Keratinocyte (primary cell): ENCODE data around the gene PRG3. TPM values are rescaled to one million over a fixed set of nuclear protein-coding genes. Genes with fewer than 3 reads are reported as not detected.

Experiments used
- DNase-seq: peaks from one replicate; pipeline ENCODE4 v3.0.0-alpha.2; 2011; ENCODE audit warnings: low read depth, missing footprints, low spot score
- FAIRE-seq: peaks from 2 replicates; lab custom pipeline; 2011; peaks lifted over from hg19 to GRCh38; lab: Jason Lieb, UNC
- H2AFZ ChIP-seq: 2 replicates; pipeline ENCODE4 v1.6.0; 2012; ENCODE audit warnings: low read length, control low read depth, inconsistent platforms; ENCODE audit not compliant: control insufficient read depth
- H3K27ac ChIP-seq: 2 replicates; pipeline ENCODE4 v1.5.1; 2011; ENCODE audit warnings: low read length; ENCODE audit not compliant: control insufficient read depth, insufficient read depth
- H3K27me3 ChIP-seq: 3 replicates; pipeline ENCODE4 v1.6.0; 2011; ENCODE audit warnings: low read length; ENCODE audit not compliant: control insufficient read depth, insufficient read depth; ENCODE audit errors: extremely low read depth
- H3K36me3 ChIP-seq, 2 experiments: 2 replicates in 1 of 2; 3 replicates in 1 of 2; pipeline ENCODE4 v1.5.1; 2011; ENCODE audit warnings: low read length in 2 of 2, mild to moderate bottlenecking in 1 of 2; ENCODE audit not compliant: control insufficient read depth in 2 of 2, insufficient read depth in 2 of 2; ENCODE audit errors: extremely low read depth in 1 of 2
- H3K4me1 ChIP-seq: 3 replicates; pipeline ENCODE4 v1.5.1; 2011; ENCODE audit warnings: low read length; ENCODE audit not compliant: control insufficient read depth, insufficient read depth; ENCODE audit errors: extremely low read depth
- H3K4me2 ChIP-seq: 3 replicates; pipeline ENCODE4 v1.6.0; 2011; ENCODE audit warnings: low read depth, low read length; ENCODE audit not compliant: control insufficient read depth, insufficient read depth; ENCODE audit errors: extremely low read depth
- H3K4me3 ChIP-seq, 3 experiments: fragments of 200-600 bp in 1 of 3; sonication (generic) in 1 of 3; 2 replicates in 2 of 3; 3 replicates in 1 of 3; pipeline ENCODE4 v1.5.1; 2011 to 2016; ENCODE audit warnings: low read length in 3 of 3, mild to moderate bottlenecking in 3 of 3, control low read depth in 2 of 3, inconsistent platforms in 1 of 3, low read depth in 1 of 3, mixed read lengths in 1 of 3, mixed run types in 1 of 3, moderate library complexity in 1 of 3; ENCODE audit not compliant: control insufficient read depth in 2 of 3, insufficient read depth in 2 of 3; ENCODE audit errors: extremely low read depth in 1 of 3
- H3K79me2 ChIP-seq: 2 replicates; pipeline ENCODE4 v1.6.0; 2012; ENCODE audit warnings: low read length; ENCODE audit not compliant: control insufficient read depth, insufficient read depth
- H3K9ac ChIP-seq: 3 replicates; pipeline ENCODE4 v1.6.0; 2011; ENCODE audit warnings: low read length; ENCODE audit not compliant: control insufficient read depth, insufficient read depth; ENCODE audit errors: extremely low read depth
- H3K9me1 ChIP-seq: 3 replicates; pipeline ENCODE4 v1.6.0; 2011; ENCODE audit warnings: low read length; ENCODE audit not compliant: control insufficient read depth, insufficient read depth; ENCODE audit errors: extremely low read depth
- H3K9me3 ChIP-seq: 2 replicates; pipeline ENCODE4 v1.5.1; 2012; ENCODE audit warnings: low read depth, low read length; ENCODE audit not compliant: control insufficient read depth
- H4K20me1 ChIP-seq: 3 replicates; pipeline ENCODE4 v1.6.0; 2011; ENCODE audit warnings: low read length; ENCODE audit not compliant: control insufficient read depth, insufficient read depth; ENCODE audit errors: extremely low read depth
- CTCF ChIP-seq, 3 experiments: IDR thresholded peaks in 1 of 3; conservative IDR thresholded peaks in 1 of 3; optimal IDR thresholded peaks in 1 of 3; 2 replicates in 2 of 3; 3 replicates in 1 of 3; pipeline versions ENCODE3 to v1.5.1; 2011; ENCODE audit warnings: low read length in 3 of 3, mild to moderate bottlenecking in 3 of 3, moderate library complexity in 2 of 3, control low read depth in 1 of 3, inconsistent platforms in 1 of 3; ENCODE audit not compliant: insufficient read depth in 2 of 3; ENCODE audit errors: extremely low read depth in 1 of 3
- EZH2 ChIP-seq: IDR thresholded peaks from one replicate; pipeline ENCODE4 v1.6.1; 2012; ENCODE audit warnings: inconsistent platforms, mild to moderate bottlenecking, low read length, moderate library complexity
- dilution Hi-C: fragments of 300-500 bp; cut with MboI; formaldehyde crosslinking; loops from one replicate; pipeline ENCODE4 v1.7.0; 2020; ENCODE audit warnings: low sequenced_read_pairs; ENCODE audit not compliant: extremely low pct_ligation_motif_present
- polyA plus RNA-seq, 5 experiments: library from polyadenylated mRNA; depleted of rRNA in 3 of 5; stranded (reverse) in 3 of 5; stranded (forward) in 1 of 5; unstranded in 1 of 5; fragments of >200 nt; gene quantifications; 1 replicate in 1 of 5; 2 replicates in 3 of 5; 3 replicates in 1 of 5; pipeline versions ENCODE4 v1.2.1 to v1.2.3, GENCODE V29; 2011 to 2012; ENCODE audit warnings: missing spikeins in 2 of 5, low read depth in 1 of 5, low replicate concordance in 1 of 5

The PRG3 gene
- polyA plus RNA-seq, 1 donor (not counting 4 experiments of a cell fraction or from before 2014, with no cell fraction given) = not detected

GRCh38 chr11:57358543-57358961 is 22.4 kb downstream of the PRG3 start:
- no peak for DNase-seq
- H3K9ac ChIP-seq = no peak overlapping the region
- FAIRE-seq = peak; percentile 51

GRCh38 chr11:57357856-57358255 is 23.1 kb downstream of the PRG3 start:
- TF ChIP-seq CTCF (optimal IDR thresholded peaks at IDR 0.05 in 1 of 3, IDR thresholded peaks at IDR 0.05 in 1 of 3, conservative IDR thresholded peaks at IDR 0.05 in 1 of 3; ENCODE audit: extremely low read depth in 1 of 3, insufficient read depth in 2 of 3, low read length in 3 of 3) (no peak), EZH2 (no peak)

More at GRCh38 chr11:57358543-57358961, 22.4 kb downstream of the PRG3 start:
- dilution Hi-C loops = no loop called here
- no peaks in the 10 kb centered on the region for H4K20me1 ChIP-seq
- no peak overlapping the region for H3K4me2 ChIP-seq
- no peak overlapping the region for H3K4me3 ChIP-seq
- no peaks in the 10 kb centered on the region for H3K9me3 ChIP-seq
- no peak overlapping the region for H2AFZ ChIP-seq
- H3K9me1 ChIP-seq = no peaks in the 10 kb centered on the region
- H3K27me3 ChIP-seq = no peaks in the 10 kb centered on the region
- no peaks in the 10 kb centered on the region for H3K36me3 ChIP-seq
- H3K27ac ChIP-seq = no peak overlapping the region
- TF ChIP-seq CTCF (optimal IDR thresholded peaks at IDR 0.05 in 1 of 3, IDR thresholded peaks at IDR 0.05 in 1 of 3, conservative IDR thresholded peaks at IDR 0.05 in 1 of 3; ENCODE audit: extremely low read depth in 1 of 3, insufficient read depth in 2 of 3, low read length in 3 of 3) (peak in 1 of 3 experiments; percentile 68), EZH2 (no peak)
- no peaks in the 10 kb centered on the region for H3K79me2 ChIP-seq
- peaks cover 21% of the 10 kb centered on the region for H3K4me1 ChIP-seq

More at GRCh38 chr11:57357856-57358255, 23.1 kb downstream of the PRG3 start:
- no peaks in the 10 kb centered on the region for H3K36me3 ChIP-seq
- H2AFZ ChIP-seq = peak overlapping the region; percentile 62
- H3K4me1 ChIP-seq = peaks cover 21% of the 10 kb centered on the region
- H3K9me1 ChIP-seq = no peaks in the 10 kb centered on the region
- no peaks in the 10 kb centered on the region for H3K27me3 ChIP-seq
- dilution Hi-C loops = no loop called here
- H3K79me2 ChIP-seq = no peaks in the 10 kb centered on the region
- no peaks in the 10 kb centered on the region for H4K20me1 ChIP-seq
- peak overlapping the region; percentile 22 for H3K27ac ChIP-seq
- FAIRE-seq (peak; percentile 69), DNase-seq (no peak)
- peak overlapping the region; percentile 65 for H3K4me2 ChIP-seq
- peak overlapping the region; percentile 8 for H3K9ac ChIP-seq
- peak overlapping the region in 1 of 3 experiments; percentile 11 for H3K4me3 ChIP-seq
- no peaks in the 10 kb centered on the region for H3K9me3 ChIP-seq
